Fibroblast of mammary gland (primary cell): ENCODE results near the gene TTC28.

Source experiments
- DNase-seq: peaks from one replicate; pipeline ENCODE4 v3.0.0-alpha.2; 2010; ENCODE audit warnings: low read depth
- H3K4me3 ChIP-seq: 2 replicates; pipeline ENCODE4 v1.5.1; 2011; ENCODE audit warnings: low read depth, mild to moderate bottlenecking, low read length, moderate library complexity; ENCODE audit not compliant: control insufficient read depth
- CTCF ChIP-seq: conservative IDR thresholded peaks from 2 replicates; pipeline ENCODE4 v1.5.1; 2011; ENCODE audit warnings: low read depth, low read length, inconsistent platforms; ENCODE audit not compliant: control insufficient read depth, insufficient read depth

The TTC28 gene

GRCh38 chr22:28025866-28026575 lies 653.6 kb downstream of the TTC28 start:
- no peak overlapping the region for H3K4me3 ChIP-seq
- no peak for DNase-seq
- no peak for TF ChIP-seq CTCF

- TF ChIP-seq CTCF = no peak
- no peak overlapping the region for H3K4me3 ChIP-seq
- no peak for DNase-seq
Measured at GRCh38 chr22:28025333-28025732, 654.3 kb downstream of the TTC28 start.

- no peak overlapping the region for H3K4me3 ChIP-seq
- no peak for TF ChIP-seq CTCF
- no peak for DNase-seq
Measured at GRCh38 chr22:28024422-28024888, 655.2 kb downstream of the TTC28 start.

DNA sequence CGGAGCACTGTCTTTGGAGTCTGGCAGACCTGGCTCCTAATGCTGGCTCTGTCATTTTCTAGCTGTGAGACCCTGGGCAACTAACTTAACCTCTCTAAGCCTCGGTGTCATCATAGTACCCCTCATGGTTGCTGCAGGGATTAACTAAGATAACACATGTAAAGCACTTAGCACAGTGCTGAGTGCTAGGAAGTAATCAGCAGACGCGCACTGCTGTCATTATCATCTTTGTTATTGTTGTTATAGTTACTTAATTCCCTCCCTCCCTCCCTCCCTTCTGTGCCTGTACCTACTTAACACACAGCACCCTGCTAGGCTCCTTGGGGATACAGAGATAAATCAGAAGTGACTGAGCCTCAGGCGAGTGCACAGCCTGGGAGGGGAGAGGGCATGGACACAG lies 655.9 kb downstream of the TTC28 start:
- no peak for DNase-seq
- no peak for TF ChIP-seq CTCF
- no peak overlapping the region for H3K4me3 ChIP-seq

DNA sequence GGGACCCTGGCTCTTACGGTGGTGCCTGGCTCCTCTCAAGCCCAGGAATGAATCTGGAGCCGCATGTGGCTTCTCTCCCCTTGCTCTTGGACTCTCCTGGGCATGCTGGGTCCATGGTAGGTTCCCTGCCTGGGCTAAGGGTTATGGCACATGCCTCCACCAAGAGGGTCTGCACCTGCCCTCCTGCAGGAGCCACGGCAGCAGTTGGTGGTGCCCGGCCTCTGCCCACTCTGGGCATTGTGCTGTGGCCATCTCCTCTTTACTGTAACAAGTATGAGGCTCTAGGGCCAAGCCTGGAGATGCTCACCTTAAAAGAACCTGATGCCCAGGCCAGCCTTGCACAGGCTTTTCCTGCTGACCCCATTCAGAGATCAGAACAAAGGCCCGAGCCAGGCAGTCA lies 656.6 kb downstream of the TTC28 start:
- no peak for DNase-seq
- no peak for TF ChIP-seq CTCF
- no peak overlapping the region for H3K4me3 ChIP-seq

- no peak overlapping the region for H3K4me3 ChIP-seq
- no peak for TF ChIP-seq CTCF
- no peak for DNase-seq
Measured at GRCh38 chr22:28021998-28022660, 657.5 kb downstream of the TTC28 start.
